Type B pancreatic cell (in vitro differentiated cells): Measurements from ENCODE around the gene ARHGEF10L. TPM values are rescaled to one million over a fixed set of nuclear protein-coding genes. Genes with fewer than 3 reads are reported as not detected.

ENCODE experiments used
- DNase-seq: peaks from one replicate; pipeline ENCODE4 v3.0.0; 2021; ENCODE audit warnings: mixed read lengths; ENCODE audit not compliant: unreplicated experiment; ENCODE audit errors: extremely low spot score
- H3K27ac Mint-ChIP-seq: 2 replicates; pipeline ENCODE4 v1.8.0; 2021; ENCODE audit warnings: mild to moderate bottlenecking, mixed read lengths
- H3K27me3 Mint-ChIP-seq: 2 replicates; pipeline ENCODE4 v1.8.0; 2021; ENCODE audit warnings: mixed read lengths
- H3K36me3 Mint-ChIP-seq: 2 replicates; pipeline ENCODE4 v1.8.0; 2021; ENCODE audit warnings: mixed read lengths
- H3K4me1 Mint-ChIP-seq: one replicate; pipeline ENCODE4 v1.8.0; 2021; ENCODE audit warnings: mixed read lengths; ENCODE audit not compliant: unreplicated experiment
- H3K4me3 Mint-ChIP-seq: 2 replicates; pipeline ENCODE4 v1.8.0; 2021; ENCODE audit warnings: mild to moderate bottlenecking, mixed read lengths
- H3K9me3 Mint-ChIP-seq: 2 replicates; pipeline ENCODE4 v1.8.0; 2021; ENCODE audit warnings: mixed read lengths
- CTCF ChIP-seq: fragments of 200-600 bp; sonication (generic); conservative IDR thresholded peaks from 2 replicates; pipeline ENCODE4 v1.5.0; 2021; ENCODE audit warnings: antibody characterized with exemption, mild to moderate bottlenecking
- total RNA-seq: library from RNA; stranded (reverse); gene quantifications from 2 replicates; pipeline ENCODE4 v1.2.1, GENCODE V29; 2021; ENCODE audit warnings: low replicate concordance

ARHGEF10L gene
- total RNA-seq, 1 donor from 2014 or later: 36.0 TPM

GRCh38 chr1:17617787-17618557 lies 78.5 kb downstream of the ARHGEF10L start:
- H3K27me3 Mint-ChIP-seq: no peaks in the 10 kb centered on the region
- H3K36me3 Mint-ChIP-seq: no peaks in the 10 kb centered on the region
- H3K9me3 Mint-ChIP-seq: no peaks in the 10 kb centered on the region
- H3K4me1 Mint-ChIP-seq: no peaks in the 10 kb centered on the region
- no peak for TF ChIP-seq CTCF
- no peak for DNase-seq
- H3K27ac Mint-ChIP-seq: peak overlapping the region; percentile 92
- H3K4me3 Mint-ChIP-seq: no peak overlapping the region

GRCh38 chr1:17618558-17619247 lies 79.2 kb downstream of the ARHGEF10L start:
- DNase-seq: no peak
- Mint-ChIP-seq H3K27ac (peak overlapping the region; percentile 92), H3K4me3 (peak overlapping the region; percentile 41), H3K9me3 (no peaks in the 10 kb centered on the region), H3K27me3 (no peaks in the 10 kb centered on the region), H3K4me1 (no peaks in the 10 kb centered on the region), H3K36me3 (no peaks in the 10 kb centered on the region)
- TF ChIP-seq CTCF: no peak

- H3K27ac Mint-ChIP-seq: peak overlapping the region; percentile 53
- no peak for TF ChIP-seq CTCF
- H3K4me1 Mint-ChIP-seq: no peaks in the 10 kb centered on the region
- peaks cover 6% of the 10 kb centered on the region for H3K36me3 Mint-ChIP-seq
- DNase-seq: no peak
- H3K9me3 Mint-ChIP-seq: no peaks in the 10 kb centered on the region
- H3K4me3 Mint-ChIP-seq: no peak overlapping the region
- no peaks in the 10 kb centered on the region for H3K27me3 Mint-ChIP-seq
These were observed 81.0 kb downstream of the ARHGEF10L start for GRCh38 chr1:17620448-17620847.

- TF ChIP-seq CTCF: no peak
- DNase-seq: no peak
- Mint-ChIP-seq H3K4me1 (no peaks in the 10 kb centered on the region), H3K27me3 (no peaks in the 10 kb centered on the region), H3K36me3 (peaks cover 9% of the 10 kb centered on the region), H3K4me3 (no peak overlapping the region), H3K9me3 (no peaks in the 10 kb centered on the region), H3K27ac (no peak overlapping the region)
These were observed 82.2 kb downstream of the ARHGEF10L start for GRCh38 chr1:17621691-17622090.

GRCh38 chr1:17622823-17623222 lies 83.3 kb downstream of the ARHGEF10L start:
- no peaks in the 10 kb centered on the region for H3K4me1 Mint-ChIP-seq
- H3K36me3 Mint-ChIP-seq: peaks cover 10% of the 10 kb centered on the region
- no peaks in the 10 kb centered on the region for H3K9me3 Mint-ChIP-seq
- no peak overlapping the region for H3K27ac Mint-ChIP-seq
- no peak for DNase-seq
- H3K4me3 Mint-ChIP-seq: no peak overlapping the region
- no peak for TF ChIP-seq CTCF
- H3K27me3 Mint-ChIP-seq: no peaks in the 10 kb centered on the region
